HG02970 (cell line): ENCODE results near the gene TRAF7.
"Not testable (repeated sequence)": the region's sequence is repeated elsewhere in the genome, so short reads cannot be mapped to it uniquely, and the experiment has no call there.

Experiments
- ATAC-seq: cut with Tn5 transposase; IDR thresholded peaks from one replicate; pipeline ENCODE4 v1.9.1; 2021; ENCODE audit warnings: mild to moderate bottlenecking, moderate library complexity, moderate number of reproducible peaks; ENCODE audit not compliant: unreplicated experiment, low FRiP score

The TRAF7 gene

GRCh38 chr16:2196162-2196980 is 40.8 kb downstream of the TRAF7 start, which contains the start of gene CASKIN1:
TSS of gene CASKIN1 (minus strand) at chr16:2196605. CDS start at chr16:2196432, 173 bp downstream.
- ATAC-seq = no peak

DNA sequence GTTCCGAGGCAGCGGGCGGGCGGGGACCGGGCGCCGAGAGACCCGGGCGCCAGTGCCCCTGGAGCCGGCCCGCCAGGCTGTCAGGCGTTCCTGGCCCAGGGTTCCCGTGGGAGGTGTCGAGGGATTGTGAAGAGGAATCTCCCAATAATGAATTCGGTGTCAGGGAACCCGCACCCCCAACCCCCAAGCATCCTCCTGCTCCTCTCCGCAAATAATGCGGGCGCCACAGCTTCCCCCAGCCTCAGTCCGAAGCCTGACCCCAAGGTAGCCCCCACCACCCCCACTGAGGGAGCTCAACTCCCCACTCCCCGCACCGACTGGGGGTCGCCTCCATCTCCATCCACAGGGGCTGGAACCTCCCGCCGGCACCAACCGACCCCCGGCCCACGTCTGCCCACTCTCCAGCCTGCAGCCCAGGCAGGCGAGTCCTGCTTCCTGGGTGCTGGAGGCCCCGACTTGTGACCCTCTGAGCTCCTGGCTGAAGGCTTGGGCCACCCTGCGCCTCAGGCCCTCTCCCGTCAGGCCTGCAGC is 41.5 kb downstream of the TRAF7 start:
- ATAC-seq = no peak

DNA sequence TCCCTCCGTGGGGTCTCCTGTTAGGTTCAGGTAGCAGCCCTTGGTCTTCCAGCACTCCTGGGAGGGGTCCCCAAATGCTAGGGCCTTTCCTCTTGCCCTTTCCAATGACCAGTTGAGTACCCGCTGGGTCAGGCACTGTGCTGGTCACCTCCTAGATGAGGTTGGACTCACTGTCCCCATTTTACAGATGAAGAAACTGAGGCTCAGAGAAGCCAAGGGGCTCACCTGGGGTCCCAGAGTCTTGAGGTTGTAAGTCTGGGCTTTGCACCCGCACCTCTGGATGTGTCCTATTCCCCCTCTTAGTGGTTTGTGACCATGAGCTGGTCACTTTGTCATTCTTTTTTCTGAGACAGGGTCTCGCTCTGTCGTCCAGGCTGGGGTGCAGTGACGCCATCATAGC is 42.2 kb downstream of the TRAF7 start:
- no peak for ATAC-seq

DNA sequence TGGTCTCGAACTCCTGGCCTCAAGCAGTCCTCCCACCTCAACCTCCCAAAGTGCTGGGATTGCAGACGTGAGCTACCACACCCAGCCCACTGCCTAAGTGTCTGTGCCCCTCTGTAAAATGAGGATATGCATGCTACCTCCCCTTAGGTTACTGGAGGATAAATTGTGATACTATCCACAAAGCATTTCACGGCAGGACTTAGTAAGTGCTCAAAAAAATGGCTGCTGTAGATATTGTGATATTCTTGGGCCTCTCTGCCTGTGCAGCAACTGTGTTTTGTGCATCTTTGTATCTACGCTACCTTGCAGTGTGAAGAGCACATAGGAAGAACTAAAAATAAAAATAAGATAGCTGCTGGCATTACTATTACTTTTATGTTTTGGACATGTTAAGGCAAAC is 42.7 kb downstream of the TRAF7 start:
- ATAC-seq = no peak

- ATAC-seq = no peak
Measured at GRCh38 chr16:2199095-2199494, 43.5 kb downstream of the TRAF7 start.

DNA sequence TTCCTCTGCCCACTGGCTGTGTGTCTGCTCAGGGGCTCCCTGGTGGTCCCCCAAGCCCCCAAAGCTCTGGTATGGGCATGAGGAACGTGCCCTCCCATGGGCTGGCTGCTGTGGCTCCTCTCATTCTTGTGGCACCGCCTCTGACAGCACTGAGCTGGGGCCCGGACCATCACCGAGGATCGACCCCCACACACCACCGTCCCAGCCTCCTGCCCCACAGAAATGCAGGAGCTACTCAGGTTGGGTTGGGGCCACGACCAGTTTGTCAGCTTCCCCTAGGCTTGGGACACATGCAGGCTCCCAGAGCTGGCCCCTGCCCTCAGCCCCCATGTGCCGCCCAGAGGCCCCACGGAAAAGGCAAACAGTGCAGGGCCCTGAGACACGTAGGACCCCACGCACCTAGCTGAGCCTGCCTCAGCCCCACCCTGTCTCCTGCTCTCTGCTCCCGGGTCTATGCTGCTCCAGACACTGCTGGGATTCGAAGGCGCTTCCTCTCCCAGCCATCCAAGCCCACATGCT is 44.1 kb downstream of the TRAF7 start:
- no peak for ATAC-seq

GRCh38 chr16:2200313-2200712 is 44.7 kb downstream of the TRAF7 start:
- no peak for ATAC-seq

- ATAC-seq = not testable (repeated sequence)
Measured at GRCh38 chr16:2203119-2203688, 47.6 kb downstream of the TRAF7 start.

GRCh38 chr16:2204416-2205103 is 49.0 kb downstream of the TRAF7 start:
- ATAC-seq = no peak

- peak; percentile 71 for ATAC-seq
Measured at GRCh38 chr16:2205104-2205966, 49.8 kb downstream of the TRAF7 start, which contains the start of gene MLST8. TSS of gene MLST8 (plus strand) at chr16:2205454. CDS start at chr16:2206086, 632 bp downstream.

DNA sequence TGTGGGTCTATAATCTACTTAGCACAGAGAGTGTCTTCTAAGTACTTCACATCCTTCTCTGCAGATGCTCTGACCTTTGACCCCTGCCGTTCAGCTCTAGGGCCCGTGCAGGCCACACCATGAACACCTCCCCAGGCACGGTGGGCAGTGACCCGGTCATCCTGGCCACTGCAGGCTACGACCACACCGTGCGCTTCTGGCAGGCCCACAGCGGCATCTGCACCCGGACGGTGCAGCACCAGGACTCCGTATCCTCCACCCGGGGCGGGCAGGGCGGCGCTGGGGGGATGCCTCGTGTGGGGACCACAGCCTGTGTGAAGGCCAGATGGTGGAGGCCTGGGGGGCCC is 50.4 kb downstream of the TRAF7 start:
- peak; percentile 6 for ATAC-seq

- ATAC-seq = no peak
Measured at GRCh38 chr16:2206420-2206779, 50.8 kb downstream of the TRAF7 start.

DNA sequence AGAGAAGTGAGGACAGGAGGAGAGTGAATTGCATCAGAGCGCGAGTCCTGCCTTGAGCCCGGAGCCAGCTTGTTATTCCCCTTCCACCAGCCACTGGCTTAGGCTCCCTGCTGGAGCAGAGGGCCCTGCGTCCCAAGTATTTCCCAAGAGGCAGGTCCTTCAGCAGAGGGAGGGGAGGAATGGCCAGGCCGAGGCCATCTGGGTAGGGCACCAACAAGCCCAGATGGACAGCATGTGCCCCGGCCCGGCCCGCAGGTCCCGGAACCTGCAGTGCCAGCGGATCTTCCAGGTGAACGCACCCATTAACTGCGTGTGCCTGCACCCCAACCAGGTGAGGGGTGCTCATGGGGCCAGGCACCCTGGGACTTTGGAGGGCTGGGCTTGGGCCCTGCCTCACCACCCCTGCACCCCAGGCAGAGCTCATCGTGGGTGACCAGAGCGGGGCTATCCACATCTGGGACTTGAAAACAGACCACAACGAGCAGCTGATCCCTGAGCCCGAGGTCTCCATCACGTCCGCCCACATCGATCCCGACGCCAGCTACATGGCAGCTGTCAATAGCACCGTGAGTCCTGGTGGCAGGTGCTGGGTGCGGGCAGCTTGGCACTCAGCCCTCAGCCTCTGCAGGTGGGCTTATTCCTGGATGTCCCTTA is 51.3 kb downstream of the TRAF7 start:
- no peak for ATAC-seq

- ATAC-seq = no peak
Measured at GRCh38 chr16:2207872-2208271, 52.3 kb downstream of the TRAF7 start.

GRCh38 chr16:2208308-2208707 is 52.7 kb downstream of the TRAF7 start:
- ATAC-seq = no peak

GRCh38 chr16:2208772-2209171 is 53.2 kb downstream of the TRAF7 start:
- ATAC-seq = no peak

DNA sequence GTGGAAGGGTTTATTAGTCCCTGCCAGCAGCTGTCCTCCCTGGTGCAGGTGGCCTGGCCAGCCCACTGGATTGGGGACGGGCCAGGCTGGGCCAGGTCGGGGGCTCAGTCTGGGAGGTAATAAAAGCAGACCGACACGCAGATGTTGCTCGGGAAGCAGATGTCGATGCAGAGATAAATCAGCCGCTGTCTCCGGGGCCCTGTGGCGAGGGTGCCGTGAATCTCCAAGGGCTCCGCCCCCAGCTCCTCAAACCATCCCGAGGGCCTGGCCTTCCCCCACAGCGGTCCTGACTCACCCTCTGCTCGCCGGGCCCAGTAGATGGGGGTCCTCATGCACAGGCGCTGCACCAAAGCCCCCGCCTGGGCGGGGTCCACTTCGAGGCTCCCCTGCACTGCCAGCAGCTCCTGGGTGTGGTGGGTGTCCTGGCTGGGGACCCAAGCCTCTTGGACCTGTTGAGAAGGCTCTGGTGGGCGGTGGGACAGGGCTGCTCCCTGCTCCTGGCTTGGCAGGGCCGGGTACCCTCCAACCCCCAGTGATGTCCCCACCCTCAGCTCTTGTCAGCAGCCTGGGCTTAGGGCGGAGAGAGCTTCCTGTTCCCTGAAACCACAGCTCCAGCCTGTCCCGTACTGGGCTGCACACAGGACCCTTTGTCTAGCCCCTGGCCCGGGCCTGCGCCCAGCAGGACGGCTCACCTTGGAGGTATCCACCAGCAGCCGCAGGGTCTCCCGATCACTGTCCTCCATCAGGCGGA is 53.9 kb downstream of the TRAF7 start:
- no peak for ATAC-seq

- no peak for ATAC-seq
Measured at GRCh38 chr16:2210009-2210332, 54.4 kb downstream of the TRAF7 start.
